ENCODE data around the gene LEFTY2. TPM values are rescaled to one million over a fixed set of nuclear protein-coding genes. Genes with fewer than 3 reads are reported as not detected.

The LEFTY2 gene
- polyA plus RNA-seq, 1 of the 3 experiments (the other 2 are of a cell fraction), result not detected

DNA sequence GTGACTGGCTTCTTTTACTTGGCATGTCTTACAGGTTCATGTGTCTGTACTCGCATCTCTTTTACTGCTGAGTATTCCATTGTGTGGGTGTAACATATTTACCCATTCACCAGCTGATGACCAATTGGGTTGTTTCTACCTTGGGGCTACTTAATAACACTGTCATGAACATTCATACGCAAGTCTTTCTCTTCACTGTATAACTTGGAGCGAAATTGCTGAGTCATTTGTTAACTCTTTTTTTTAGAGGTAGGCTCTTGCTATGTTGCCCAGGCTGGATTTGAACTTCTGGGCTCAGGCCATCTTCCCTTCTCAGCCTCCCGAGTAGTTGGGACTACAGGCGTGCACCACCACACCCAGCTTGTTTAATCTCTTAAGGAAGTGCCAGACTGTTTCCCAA is 23.5 kb downstream of the LEFTY2 start:
- Histone ChIP-seq H3K9me2 (no peaks in the 10 kb centered on the region), H3K4me3 (ENCODE audit: low read depth in 2 of 2, low read length in 1 of 2) (no peak overlapping the region), H3K27me3 (ENCODE audit: insufficient read depth) (no peaks in the 10 kb centered on the region), H3K79me2 (ENCODE audit: insufficient read depth) (peaks cover 5% of the 10 kb centered on the region; the same call in 1 of the 2 replicates), H3F3A (replicated peaks; ENCODE audit: insufficient read depth) (no peaks in the 10 kb centered on the region), H3K9me3 (no peaks in the 10 kb centered on the region), H4K20me1 (ENCODE audit: insufficient read depth) (no peaks in the 10 kb centered on the region; the same call in 1 of the 2 replicates), H3K9ac (no peak overlapping the region), H3K4me2 (no peak overlapping the region), H2AFZ (ENCODE audit: low read depth) (no peak overlapping the region), H3K4me1 (ENCODE audit: control insufficient read depth in 1 of 2, insufficient read depth in 2 of 2, low read depth in 1 of 2, low read length in 1 of 2) (peaks cover 24 to 60% of the 10 kb centered on the region in 2 experiments), H3K36me3 (replicated peaks in 1 of 2; ENCODE audit: control insufficient read depth in 1 of 2, insufficient read depth in 2 of 2, low read length in 1 of 2) (peaks cover 13 to 30% of the 10 kb centered on the region in 2 experiments), H3K27ac (ENCODE audit: low read depth in 2 of 2, low read length in 1 of 2) (no peak overlapping the region)
- POLR2A ChIA-PET, result no interaction called here
- CTCF ChIA-PET, result interaction anchor here (0.8 to 4.2 kb wide), 4 partner anchors 140 to 457 kb away, joined by 3 to 14 read pairs (median 5); partner anchors contain the start of gene SRP9
- no peak for TF ChIP-seq TCF12 (IDR thresholded peaks at IDR 0.05)
- TF ChIP-seq FOSL2 (IDR thresholded peaks at IDR 0.05; ENCODE audit: borderline replicate concordance, low read depth), result no peak
- no peak for TF ChIP-seq CTCF (IDR thresholded peaks at IDR 0.05)
- DNase-seq, result no peak
- WGBS (ENCODE audit: low lambda C conversion rate), result 97% methylated on average over 5 of the region's 5 CpGs

- no peak overlapping the region for H2AFZ ChIP-seq (ENCODE audit: low read depth)
- H3K4me3 ChIP-seq (ENCODE audit: low read depth in 2 of 2, low read length in 1 of 2), result no peak overlapping the region
- POLR2A ChIA-PET, result no interaction called here
- H3K36me3 ChIP-seq (replicated peaks in 1 of 2; ENCODE audit: control insufficient read depth in 1 of 2, insufficient read depth in 2 of 2, low read length in 1 of 2), result peaks cover 13 to 28% of the 10 kb centered on the region in 2 experiments
- H3K79me2 ChIP-seq (ENCODE audit: insufficient read depth), result peaks cover under 1% of the 10 kb centered on the region; the same call in 1 of the 2 replicates
- CTCF ChIA-PET, result interaction anchor here (1.4 to 4.2 kb wide), 3 partner anchors 140 to 442 kb away, joined by 3 to 14 read pairs (median 7); partner anchors contain the start of gene SRP9
- WGBS (ENCODE audit: low lambda C conversion rate), result 82% methylated on average over 3 of the region's 3 CpGs
- H3K27ac ChIP-seq (ENCODE audit: low read depth in 2 of 2, low read length in 1 of 2), result peak overlapping the region in 1 of 2 experiments; percentile 29; a peak in 1 of 4 replicates
- peaks cover 20 to 56% of the 10 kb centered on the region in 2 experiments for H3K4me1 ChIP-seq (ENCODE audit: control insufficient read depth in 1 of 2, insufficient read depth in 2 of 2, low read depth in 1 of 2, low read length in 1 of 2)
- no peak overlapping the region for H3K4me2 ChIP-seq
- H3K9ac ChIP-seq, result no peak overlapping the region
- no peaks in the 10 kb centered on the region for H3K27me3 ChIP-seq (ENCODE audit: insufficient read depth)
- no peaks in the 10 kb centered on the region for H3F3A ChIP-seq (replicated peaks; ENCODE audit: insufficient read depth)
- no peaks in the 10 kb centered on the region for H3K9me3 ChIP-seq
- H3K9me2 ChIP-seq, result no peaks in the 10 kb centered on the region
- no peak for TF ChIP-seq RXRA (IDR thresholded peaks at IDR 0.05; ENCODE audit: borderline replicate concordance, low read depth)
- TF ChIP-seq GATA2 (CRISPR knock-in tag; IDR thresholded peaks at IDR 0.05), result peak; percentile 19; the same call in 1 of the 2 replicates
- TF ChIP-seq FOXJ3 (CRISPR knock-in tag; IDR thresholded peaks at IDR 0.05), result no peak
- no peak for TF ChIP-seq JUND (IDR thresholded peaks at IDR 0.05)
- peak; percentile 5 for DNase-seq
- H4K20me1 ChIP-seq (ENCODE audit: insufficient read depth), result no peaks in the 10 kb centered on the region; the same call in 1 of the 2 replicates
Measured at GRCh38 chr1:225917101-225917500, 23.9 kb downstream of the LEFTY2 start.

GRCh38 chr1:225915538-225915991 is 25.5 kb downstream of the LEFTY2 start:
- H3K4me3 ChIP-seq (ENCODE audit: low read depth in 2 of 2, low read length in 1 of 2), result no peak overlapping the region
- peak overlapping the region; percentile 7 to 77; a peak in 3 of 4 replicates for H3K27ac ChIP-seq (ENCODE audit: low read depth in 2 of 2, low read length in 1 of 2)
- WGBS (ENCODE audit: low lambda C conversion rate), result 43% methylated on average over 5 of the region's 7 CpGs
- no peaks in the 10 kb centered on the region for H3F3A ChIP-seq (replicated peaks; ENCODE audit: insufficient read depth)
- H3K4me1 ChIP-seq (ENCODE audit: control insufficient read depth in 1 of 2, insufficient read depth in 2 of 2, low read depth in 1 of 2, low read length in 1 of 2), result peaks cover 14 to 41% of the 10 kb centered on the region in 2 experiments
- H3K9me3 ChIP-seq, result no peaks in the 10 kb centered on the region
- DNase-seq, result peak; percentile 89
- no peaks in the 10 kb centered on the region for H3K79me2 ChIP-seq (ENCODE audit: insufficient read depth)
- no peak overlapping the region for H3K9ac ChIP-seq
- no peak overlapping the region for H3K4me2 ChIP-seq
- H4K20me1 ChIP-seq (ENCODE audit: insufficient read depth), result no peaks in the 10 kb centered on the region; the same call in 1 of the 2 replicates
- CTCF ChIA-PET, result interaction anchor here (1.0 to 4.2 kb wide), 3 partner anchors 138 to 441 kb away, joined by 3 to 14 read pairs (median 7); partner anchors contain the start of genes H3-3A and SRP9
- H3K9me2 ChIP-seq, result no peaks in the 10 kb centered on the region
- no peaks in the 10 kb centered on the region for H3K27me3 ChIP-seq (ENCODE audit: insufficient read depth)
- H2AFZ ChIP-seq (ENCODE audit: low read depth), result no peak overlapping the region
- H3K36me3 ChIP-seq (replicated peaks in 1 of 2; ENCODE audit: control insufficient read depth in 1 of 2, insufficient read depth in 2 of 2, low read length in 1 of 2), result peaks cover 13% of the 10 kb centered on the region in 2 experiments
- TF ChIP-seq MXI1 (IDR thresholded peaks at IDR 0.05; ENCODE audit: low read depth, low read length) (peak; percentile 64; the same call in 1 of the 2 replicates), EP300 (IDR thresholded peaks at IDR 0.05; ENCODE audit: borderline replicate concordance in 1 of 2, low read depth in 1 of 2, low read length in 1 of 2) (peak in 1 of 2 experiments; percentile 42; a peak in 2 of 4 replicates), NRF1 (IDR thresholded peaks at IDR 0.05; ENCODE audit: low read depth, low read length) (peak; percentile 40; the same call in 1 of the 2 replicates), YY1 (IDR thresholded peaks at IDR 0.05; ENCODE audit: low read depth) (no peak), RAD21 (IDR thresholded peaks at IDR 0.05; ENCODE audit: low read length) (peak; percentile 31; the same call in 1 of the 2 replicates), RCOR1 (IDR thresholded peaks at IDR 0.05; ENCODE audit: low read length) (no peak), REST (IDR thresholded peaks at IDR 0.05; ENCODE audit: low read depth, low read length) (no peak)
- TF ChIP-seq, protein P1, sequence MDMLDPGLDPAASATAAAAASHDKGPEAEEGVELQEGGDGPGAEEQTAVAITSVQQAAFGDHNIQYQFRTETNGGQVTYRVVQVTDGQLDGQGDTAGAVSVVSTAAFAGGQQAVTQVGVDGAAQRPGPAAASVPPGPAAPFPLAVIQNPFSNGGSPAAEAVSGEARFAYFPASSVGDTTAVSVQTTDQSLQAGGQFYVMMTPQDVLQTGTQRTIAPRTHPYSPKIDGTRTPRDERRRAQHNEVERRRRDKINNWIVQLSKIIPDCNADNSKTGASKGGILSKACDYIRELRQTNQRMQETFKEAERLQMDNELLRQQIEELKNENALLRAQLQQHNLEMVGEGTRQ (IDR thresholded peaks at IDR 0.05; ENCODE audit: borderline replicate concordance, low read depth, low read length), result no peak
- POLR2A ChIA-PET, result interaction anchor here (1.0 to 2.0 kb wide), 3 partner anchors 8 to 36 kb away, joined by 3 to 10 read pairs (median 4); partner anchors contain the start of gene PYCR2

Measured in SK-N-SH (cell line).